C4-2B (cell line): Measurements from ENCODE around the gene HECW1.

ENCODE experiments used
- H3K27ac ChIP-seq: fragments of 450-650 bp; 2 replicates; pipeline ENCODE4 v1.5.1; 2017
- ZFX ChIP-seq: fragments of 450-650 bp; IDR thresholded peaks from 2 replicates; pipeline ENCODE4 v1.6.1; 2017
- TF ChIP-seq, protein P1 (sequence below): fragments of 450-650 bp; conservative IDR thresholded peaks from 2 replicates; pipeline ENCODE4 v1.5.1; 2017; ENCODE audit warnings: mild to moderate bottlenecking

Gene HECW1

GRCh38 chr7:43099750-43100149, 12.7 kb upstream of the HECW1 start:
- no peak overlapping the region for H3K27ac ChIP-seq
- TF ChIP-seq, protein P1, sequence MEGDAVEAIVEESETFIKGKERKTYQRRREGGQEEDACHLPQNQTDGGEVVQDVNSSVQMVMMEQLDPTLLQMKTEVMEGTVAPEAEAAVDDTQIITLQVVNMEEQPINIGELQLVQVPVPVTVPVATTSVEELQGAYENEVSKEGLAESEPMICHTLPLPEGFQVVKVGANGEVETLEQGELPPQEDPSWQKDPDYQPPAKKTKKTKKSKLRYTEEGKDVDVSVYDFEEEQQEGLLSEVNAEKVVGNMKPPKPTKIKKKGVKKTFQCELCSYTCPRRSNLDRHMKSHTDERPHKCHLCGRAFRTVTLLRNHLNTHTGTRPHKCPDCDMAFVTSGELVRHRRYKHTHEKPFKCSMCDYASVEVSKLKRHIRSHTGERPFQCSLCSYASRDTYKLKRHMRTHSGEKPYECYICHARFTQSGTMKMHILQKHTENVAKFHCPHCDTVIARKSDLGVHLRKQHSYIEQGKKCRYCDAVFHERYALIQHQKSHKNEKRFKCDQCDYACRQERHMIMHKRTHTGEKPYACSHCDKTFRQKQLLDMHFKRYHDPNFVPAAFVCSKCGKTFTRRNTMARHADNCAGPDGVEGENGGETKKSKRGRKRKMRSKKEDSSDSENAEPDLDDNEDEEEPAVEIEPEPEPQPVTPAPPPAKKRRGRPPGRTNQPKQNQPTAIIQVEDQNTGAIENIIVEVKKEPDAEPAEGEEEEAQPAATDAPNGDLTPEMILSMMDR: no peak
- TF ChIP-seq ZFX: no peak

DNA sequence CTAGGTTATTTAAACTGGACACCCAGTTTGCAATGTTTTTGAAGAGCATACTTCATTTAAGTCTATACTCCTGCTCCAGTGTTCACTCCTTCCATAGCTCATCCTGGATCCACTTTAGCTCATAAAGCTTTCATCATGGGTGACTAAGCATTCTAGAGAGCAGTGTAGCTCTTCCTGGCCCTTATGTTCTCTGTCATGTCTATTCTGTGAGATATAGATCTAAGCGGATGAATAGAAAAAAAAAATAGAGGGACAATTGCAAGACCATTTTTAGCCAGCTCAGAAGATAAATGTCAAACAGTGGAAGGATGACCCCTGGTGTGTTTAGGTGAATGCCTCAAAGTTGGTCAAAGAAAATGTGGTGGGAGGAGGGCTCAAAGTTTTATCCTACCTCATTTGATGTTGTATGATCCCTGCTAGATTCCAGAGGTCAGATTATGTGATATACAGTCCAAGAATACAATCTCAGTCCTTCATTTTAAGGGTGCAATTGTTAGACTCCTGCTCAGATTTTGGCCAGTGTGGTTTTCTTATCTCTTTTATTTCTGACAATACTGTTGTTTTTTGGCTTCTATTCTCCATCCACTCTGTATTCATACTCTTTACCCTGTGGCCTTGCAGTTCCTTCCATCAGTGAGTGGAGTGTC, 7.5 kb upstream of the HECW1 start:
- no peak for TF ChIP-seq ZFX
- TF ChIP-seq, protein P1: no peak
- no peak overlapping the region for H3K27ac ChIP-seq

DNA sequence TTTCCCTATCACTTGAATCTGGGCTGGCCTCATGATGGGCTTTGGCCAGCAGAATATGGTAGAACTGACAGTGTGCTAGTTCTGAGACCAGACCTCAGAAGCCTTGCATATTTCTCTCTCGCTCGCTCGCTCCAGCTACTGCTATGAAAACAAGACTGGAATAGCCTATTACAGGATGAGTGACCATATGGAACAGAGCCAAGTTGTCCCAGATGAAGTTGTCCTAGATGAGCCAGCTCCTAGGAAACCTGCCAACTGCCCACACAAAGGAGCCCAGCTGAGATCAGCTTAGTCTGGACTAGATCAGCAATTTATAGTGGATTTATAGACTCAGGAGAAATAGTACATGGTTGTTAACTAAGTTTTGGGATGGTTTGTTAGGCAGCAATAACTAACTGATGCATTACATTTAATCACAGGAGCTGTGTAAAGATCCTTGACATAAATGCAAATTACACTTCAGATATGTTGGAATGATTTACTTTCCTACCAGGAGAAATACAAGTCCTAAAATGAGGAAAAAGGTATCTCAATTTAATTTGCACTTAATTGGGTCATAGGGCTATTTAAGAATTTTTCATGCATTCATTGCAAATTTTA, 6.8 kb upstream of the HECW1 start:
- no peak for TF ChIP-seq ZFX
- TF ChIP-seq, protein P1: no peak

DNA sequence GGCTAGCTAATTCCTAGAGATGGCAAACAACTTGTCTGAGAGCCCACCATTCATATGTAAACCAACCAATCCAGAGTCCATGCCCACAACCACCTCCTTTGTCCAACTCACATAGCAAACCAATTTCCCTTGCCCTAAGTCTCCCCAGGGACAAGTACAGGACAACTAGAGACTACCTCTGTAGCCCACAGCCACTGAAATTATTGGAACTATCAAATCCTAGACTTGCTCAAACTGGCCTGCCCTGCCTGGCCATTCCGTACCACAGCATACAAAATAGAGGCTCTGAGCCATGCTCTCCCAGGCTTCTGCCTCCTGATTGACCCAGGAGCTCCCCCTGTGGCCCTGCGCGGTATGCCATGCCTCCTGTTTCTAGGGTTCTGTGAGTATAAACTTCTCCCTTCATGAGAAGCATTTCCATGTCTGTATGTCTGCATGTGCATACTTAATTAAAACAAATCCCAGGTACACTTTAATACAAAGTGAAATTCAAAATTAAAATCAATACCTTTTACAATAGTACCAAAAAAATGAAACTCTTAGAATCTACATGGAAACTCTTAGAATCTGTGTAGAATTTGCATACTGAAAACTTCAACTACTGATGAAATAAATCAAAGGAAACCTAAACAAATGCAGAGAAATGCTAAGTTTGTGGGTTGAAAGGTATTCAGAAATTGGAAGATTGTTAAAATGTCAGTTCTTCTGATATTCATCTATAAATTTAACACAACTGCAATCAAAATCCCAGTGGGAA, 4.0 kb upstream of the HECW1 start:
- H3K27ac ChIP-seq: no peak overlapping the region
- TF ChIP-seq, protein P1: peak; percentile 96
- no peak for TF ChIP-seq ZFX

More for the DNA sequence above, 6.8 kb upstream of the HECW1 start:
- no peak overlapping the region for H3K27ac ChIP-seq

DNA sequence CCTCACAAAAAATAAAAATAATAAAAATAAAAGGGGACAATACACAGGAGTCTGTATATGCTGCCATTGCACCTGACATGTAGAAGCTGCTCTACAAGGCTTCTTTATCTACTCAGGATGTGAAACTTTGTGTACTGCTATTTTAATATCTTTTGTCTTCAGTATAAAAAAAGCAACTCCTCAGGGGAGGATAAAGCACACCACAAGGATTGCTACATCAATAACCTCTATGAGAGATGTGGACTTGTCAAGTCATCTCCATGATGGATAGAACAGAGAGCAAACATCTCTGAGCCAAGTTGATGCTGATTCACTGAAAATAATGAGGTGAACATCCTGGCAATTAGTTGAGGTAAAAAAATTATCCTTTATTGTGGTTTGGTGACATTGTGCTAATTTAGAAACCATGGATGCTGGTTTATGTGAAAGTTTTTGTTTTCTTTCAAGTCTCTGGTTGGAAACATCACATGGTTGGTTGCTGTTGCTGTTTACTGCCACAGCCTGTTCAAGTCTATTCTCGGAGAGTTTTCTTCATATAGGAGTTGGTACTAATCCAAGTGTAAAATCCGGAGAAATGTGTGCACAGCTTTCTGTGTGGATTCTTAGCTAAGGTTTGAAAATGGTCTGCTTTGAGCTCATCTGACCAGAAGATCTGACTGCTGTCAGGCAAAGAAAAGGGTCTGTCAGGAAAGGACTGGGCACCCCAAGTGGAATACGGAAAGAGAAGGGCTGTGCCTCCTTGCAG, 1.5 kb upstream of the HECW1 start:
- TF ChIP-seq, protein P1: no peak
- no peak for TF ChIP-seq ZFX
- H3K27ac ChIP-seq: no peak overlapping the region

GRCh38 chr7:43111630-43112458, 603 bp upstream of the HECW1 start:
- TF ChIP-seq, protein P1: no peak
- H3K27ac ChIP-seq: no peak overlapping the region
